Endometrial microvascular endothelial cells (primary cell): ENCODE measurements around the gene JPH4. TPM values are rescaled to one million over a fixed set of nuclear protein-coding genes. Genes with fewer than 3 reads are reported as not detected.

Experiments used
- in situ Hi-C: cut with HindIII; loops from 2 replicates; pipeline ENCODE4 v1.10.0; 2017; ENCODE audit warnings: low sequenced_read_pairs, low pct_unique_long_range_greater_than_20kb; ENCODE audit errors: inconsistent ontology term
- total RNA-seq: library from RNA; depleted of rRNA; stranded (reverse); fragments of >200 nt; gene quantifications from one replicate; pipeline ENCODE4 v1.2.3, GENCODE V29; 2015; ENCODE audit errors: inconsistent ontology term

Gene JPH4
- total RNA-seq, 1 donor from 2014 or later, result not detected

- in situ Hi-C loops, result no loop called here
Observed at GRCh38 chr14:23567186-23568020, 11.2 kb downstream of the JPH4 start, which contains the start of gene AP1G2. Gene AP1G2 (minus strand): TSS chr14:23567791. CDS start chr14:23567314, 477 bp downstream.

GRCh38 chr14:23566778-23567185, 11.8 kb downstream of the JPH4 start:
- in situ Hi-C loops, result no loop called here

- in situ Hi-C loops, result no loop called here
Observed at GRCh38 chr14:23566112-23566777, 12.3 kb downstream of the JPH4 start.

- in situ Hi-C loops, result no loop called here
Observed at GRCh38 chr14:23565626-23566025, 13.0 kb downstream of the JPH4 start.

GRCh38 chr14:23564876-23565275, 13.7 kb downstream of the JPH4 start:
- in situ Hi-C loops, result no loop called here

- in situ Hi-C loops, result no loop called here
Observed at GRCh38 chr14:23564181-23564812, 14.3 kb downstream of the JPH4 start.

GRCh38 chr14:23563473-23564180, 15.0 kb downstream of the JPH4 start:
- in situ Hi-C loops, result no loop called here

- in situ Hi-C loops, result no loop called here
Observed at GRCh38 chr14:23562822-23563472, 15.6 kb downstream of the JPH4 start.

GRCh38 chr14:23561873-23562821, 16.4 kb downstream of the JPH4 start:
- in situ Hi-C loops, result no loop called here

- in situ Hi-C loops, result no loop called here
Observed at GRCh38 chr14:23561259-23561658, 17.3 kb downstream of the JPH4 start.

GRCh38 chr14:23559926-23560520, 18.6 kb downstream of the JPH4 start:
- in situ Hi-C loops, result no loop called here

- in situ Hi-C loops, result no loop called here
Observed at GRCh38 chr14:23559010-23559925, 19.3 kb downstream of the JPH4 start.

GRCh38 chr14:23558346-23559009, 20.1 kb downstream of the JPH4 start:
- in situ Hi-C loops, result no loop called here

- in situ Hi-C loops, result no loop called here
Observed at GRCh38 chr14:23557946-23558345, 20.6 kb downstream of the JPH4 start.

- in situ Hi-C loops, result no loop called here
Observed at GRCh38 chr14:23557521-23557920, 21.1 kb downstream of the JPH4 start.
